ENCODE data around the gene UBE2J2. TPM values are rescaled to one million over a fixed set of nuclear protein-coding genes. Genes with fewer than 3 reads are reported as not detected.

UBE2J2 gene
- total RNA-seq, 1 experiment from 2014 or later = 182 TPM

GRCh38 chr1:1219341-1219740 is 54.3 kb downstream of the UBE2J2 start:
- H3K27me3 ChIP-seq (ENCODE audit: low read length) = no peaks in the 10 kb centered on the region
- no TSS peak for BruUV-seq (replicated peaks)
- no peak for DNase-seq
- H3K4me1 ChIP-seq (ENCODE audit: insufficient read depth, low read length) = no peaks in the 10 kb centered on the region
- peaks cover under 1% of the 10 kb centered on the region; the same call in 1 of the 2 replicates for H3K79me2 ChIP-seq (ENCODE audit: low read length)
- intact Hi-C loops (cut with micrococcal nuclease) = no loop called here
- H3K27ac ChIP-seq (ENCODE audit: low read length) = no peak overlapping the region
- no peak for TF ChIP-seq CTCF (conservative IDR thresholded peaks at IDR 0.05; ENCODE audit: low read depth, low read length)
- TF ChIP-seq EZH2phosphoT487 (IDR thresholded peaks at IDR 0.05; ENCODE audit: borderline replicate concordance, low read length) = no peak
- no peak for TF ChIP-seq EZH2 (IDR thresholded peaks at IDR 0.05; ENCODE audit: low read length, unreplicated experiment)
- H4K20me1 ChIP-seq (ENCODE audit: low read length) = no peaks in the 10 kb centered on the region
- no peak overlapping the region for H3K4me3 ChIP-seq (ENCODE audit: low read length)
- peaks cover 43% of the 10 kb centered on the region; the same call in 1 of the 2 replicates for H3K36me3 ChIP-seq (ENCODE audit: low read depth, low read length)
- H3K4me2 ChIP-seq (ENCODE audit: low read length) = no peak overlapping the region
- H3K9me3 ChIP-seq (ENCODE audit: low read length) = no peaks in the 10 kb centered on the region
- H3K9ac ChIP-seq (ENCODE audit: low read length) = no peak overlapping the region
- ChIA-PET CTCF (no interaction called here), POLR2A (ENCODE audit: unreplicated experiment) (no interaction called here)
- H3K9me2 ChIP-seq (replicated peaks; ENCODE audit: low read length) = no peaks in the 10 kb centered on the region
- H2AFZ ChIP-seq (ENCODE audit: low read length) = no peak overlapping the region
- H3F3A ChIP-seq (ENCODE audit: low read length, unreplicated experiment) = no peaks in the 10 kb centered on the region
- ATAC-seq = no peak

DNA sequence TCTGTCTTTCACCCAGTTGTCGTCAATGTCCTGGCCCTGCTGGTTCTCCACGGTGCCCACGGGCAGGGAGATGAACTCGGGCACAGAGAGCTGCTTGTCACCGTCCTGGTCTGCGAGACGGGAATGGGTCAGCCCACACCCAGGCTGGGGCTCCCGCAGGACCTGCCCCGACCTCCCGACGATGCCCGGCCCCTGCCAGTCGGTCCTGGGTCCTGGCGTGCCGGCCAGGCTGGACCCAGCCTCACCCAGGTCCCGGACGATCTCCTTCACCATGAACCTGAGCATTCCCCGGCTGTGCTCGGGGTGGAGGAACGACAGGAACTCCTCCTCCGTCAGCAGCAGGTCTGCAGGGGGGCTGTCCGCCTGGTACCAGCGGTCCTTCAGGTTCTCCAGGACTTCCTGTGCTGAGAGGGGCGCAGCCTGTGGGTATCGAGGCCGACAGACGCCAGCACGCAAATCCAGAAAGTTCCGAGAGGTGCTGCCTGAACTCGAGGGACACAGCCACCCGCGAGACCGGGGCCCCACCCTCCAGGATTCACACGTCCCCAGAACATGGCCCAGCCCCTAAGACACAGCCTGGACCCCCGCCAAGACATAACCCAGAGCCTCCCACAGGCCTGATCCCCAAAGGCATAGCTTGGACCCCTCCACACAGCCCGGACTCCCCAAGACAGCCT is 55.0 kb downstream of the UBE2J2 start:
- DNase-seq (no peak), ATAC-seq (no peak)
- Histone ChIP-seq H3K79me2 (ENCODE audit: low read length) (no peaks in the 10 kb centered on the region), H3K9me2 (replicated peaks; ENCODE audit: low read length) (no peaks in the 10 kb centered on the region), H3K27ac (ENCODE audit: low read length) (no peak overlapping the region), H3K27me3 (ENCODE audit: low read length) (no peaks in the 10 kb centered on the region), H3K9me3 (ENCODE audit: low read length) (no peaks in the 10 kb centered on the region), H3K9ac (ENCODE audit: low read length) (no peak overlapping the region), H4K20me1 (ENCODE audit: low read length) (no peaks in the 10 kb centered on the region), H3K4me1 (ENCODE audit: insufficient read depth, low read length) (no peaks in the 10 kb centered on the region), H2AFZ (ENCODE audit: low read length) (no peak overlapping the region), H3K4me2 (ENCODE audit: low read length) (no peak overlapping the region), H3K4me3 (ENCODE audit: low read length) (no peak overlapping the region), H3K36me3 (ENCODE audit: low read depth, low read length) (peaks cover 43% of the 10 kb centered on the region; the same call in 1 of the 2 replicates), H3F3A (ENCODE audit: low read length, unreplicated experiment) (no peaks in the 10 kb centered on the region)
- ChIA-PET CTCF (no interaction called here), POLR2A (ENCODE audit: unreplicated experiment) (interaction anchor here (0.6 kb wide), 2 partner anchors 113 to 160 kb away, joined by 4 to 7 read pairs; no protein-coding TSS in a partner anchor)
- intact Hi-C loops (cut with micrococcal nuclease) = no loop called here
- TF ChIP-seq EZH2phosphoT487 (IDR thresholded peaks at IDR 0.05; ENCODE audit: borderline replicate concordance, low read length) = no peak
- no peak for TF ChIP-seq EZH2 (IDR thresholded peaks at IDR 0.05; ENCODE audit: low read length, unreplicated experiment)
- TF ChIP-seq CTCF (conservative IDR thresholded peaks at IDR 0.05; ENCODE audit: low read depth, low read length) = no peak
- BruUV-seq (replicated peaks) = no TSS peak

All from PC-3 (cell line).